ENCODE results near the gene MYT1.

MYT1 gene

DNA sequence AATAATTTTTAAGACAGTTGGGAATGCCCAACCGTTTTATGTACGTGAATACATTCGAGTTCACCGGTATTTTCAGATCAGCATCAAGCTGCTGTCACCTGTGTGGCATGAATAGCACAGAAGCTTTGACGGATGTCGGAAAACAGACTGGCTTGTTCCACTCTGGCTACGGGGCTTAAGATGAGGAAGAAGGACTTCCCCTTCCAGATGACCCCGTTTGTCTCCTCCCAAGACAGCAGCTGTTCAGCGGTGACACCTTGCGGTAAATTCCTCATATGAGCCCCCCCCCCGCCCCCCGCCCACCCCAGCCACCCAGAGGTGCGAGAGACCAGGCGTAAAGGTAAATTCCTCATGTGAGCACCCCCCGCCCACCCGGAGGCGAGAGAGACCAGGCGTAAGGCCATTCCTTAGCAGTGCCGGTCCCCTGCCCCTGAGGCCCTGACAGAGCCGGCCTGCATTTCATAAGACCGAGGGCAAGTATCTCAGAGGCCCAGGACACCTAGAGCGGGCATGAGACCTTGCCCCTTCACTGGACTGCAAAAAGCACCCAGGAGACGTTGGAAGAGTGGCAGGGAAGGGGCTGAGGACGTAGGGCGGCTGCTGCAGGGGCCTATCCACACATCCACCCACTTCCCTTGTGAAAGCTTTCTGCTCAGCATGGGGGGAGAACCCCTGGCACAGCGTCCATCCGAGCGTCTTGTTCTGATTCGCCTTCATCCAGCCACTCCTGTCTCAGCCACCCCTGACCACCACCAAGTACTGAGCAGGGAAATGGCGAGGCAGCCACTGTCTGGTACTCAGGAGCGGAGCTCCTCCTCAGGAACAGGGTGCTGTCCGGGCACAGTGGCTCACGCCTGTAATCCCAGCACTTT is 84.0 kb downstream of the MYT1 start:
- no peak overlapping the region for H3K4me3 ChIP-seq (ENCODE audit: low read depth, low read length)
- TF ChIP-seq, protein P1, sequence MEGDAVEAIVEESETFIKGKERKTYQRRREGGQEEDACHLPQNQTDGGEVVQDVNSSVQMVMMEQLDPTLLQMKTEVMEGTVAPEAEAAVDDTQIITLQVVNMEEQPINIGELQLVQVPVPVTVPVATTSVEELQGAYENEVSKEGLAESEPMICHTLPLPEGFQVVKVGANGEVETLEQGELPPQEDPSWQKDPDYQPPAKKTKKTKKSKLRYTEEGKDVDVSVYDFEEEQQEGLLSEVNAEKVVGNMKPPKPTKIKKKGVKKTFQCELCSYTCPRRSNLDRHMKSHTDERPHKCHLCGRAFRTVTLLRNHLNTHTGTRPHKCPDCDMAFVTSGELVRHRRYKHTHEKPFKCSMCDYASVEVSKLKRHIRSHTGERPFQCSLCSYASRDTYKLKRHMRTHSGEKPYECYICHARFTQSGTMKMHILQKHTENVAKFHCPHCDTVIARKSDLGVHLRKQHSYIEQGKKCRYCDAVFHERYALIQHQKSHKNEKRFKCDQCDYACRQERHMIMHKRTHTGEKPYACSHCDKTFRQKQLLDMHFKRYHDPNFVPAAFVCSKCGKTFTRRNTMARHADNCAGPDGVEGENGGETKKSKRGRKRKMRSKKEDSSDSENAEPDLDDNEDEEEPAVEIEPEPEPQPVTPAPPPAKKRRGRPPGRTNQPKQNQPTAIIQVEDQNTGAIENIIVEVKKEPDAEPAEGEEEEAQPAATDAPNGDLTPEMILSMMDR (IDR thresholded peaks at IDR 0.05; ENCODE audit: low read depth, low read length) = no peak

DNA sequence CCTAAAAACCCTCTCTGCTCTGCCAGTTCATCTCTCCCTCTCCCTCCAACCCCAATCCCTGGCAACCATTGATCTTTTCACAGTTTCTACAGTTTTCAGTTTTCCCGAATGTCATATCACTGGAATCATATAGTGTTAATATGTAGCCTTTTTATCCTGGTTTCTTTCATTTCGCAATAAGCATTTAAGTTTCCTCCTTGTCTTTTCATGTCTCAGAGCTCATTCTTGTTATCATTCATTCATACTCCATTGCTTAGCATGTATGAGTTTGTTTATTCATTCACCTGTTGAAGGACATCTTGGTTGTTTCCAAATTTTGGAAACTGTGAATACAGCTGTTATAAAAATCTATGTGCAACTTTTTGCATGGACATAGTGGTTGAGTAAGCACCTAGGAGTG is 85.8 kb downstream of the MYT1 start:
- H3K4me3 ChIP-seq (ENCODE audit: low read depth, low read length) = no peak overlapping the region
- TF ChIP-seq, protein P1 (IDR thresholded peaks at IDR 0.05; ENCODE audit: low read depth, low read length) = no peak

DNA sequence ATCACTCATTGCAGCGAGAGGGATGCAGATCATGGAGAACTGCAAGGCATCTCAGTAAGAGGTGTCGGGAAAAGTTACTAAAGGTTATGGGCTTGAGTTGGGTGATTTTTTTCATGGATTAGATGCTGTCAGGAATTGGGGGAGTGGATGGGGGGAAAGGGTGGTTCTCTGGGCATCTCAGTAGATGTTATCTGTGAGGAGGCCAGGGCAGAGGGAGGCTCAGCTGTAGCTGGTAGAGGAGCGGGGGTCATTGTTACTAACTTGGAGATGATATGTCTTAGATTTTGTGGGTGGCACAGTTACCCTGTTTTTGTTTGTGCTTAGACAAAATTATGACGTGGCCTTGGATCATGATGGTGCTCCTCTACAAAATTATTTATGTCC is 88.7 kb downstream of the MYT1 start:
- no peak overlapping the region for H3K4me3 ChIP-seq (ENCODE audit: low read depth, low read length)
- TF ChIP-seq, protein P1 (IDR thresholded peaks at IDR 0.05; ENCODE audit: low read depth, low read length) = no peak

DNA sequence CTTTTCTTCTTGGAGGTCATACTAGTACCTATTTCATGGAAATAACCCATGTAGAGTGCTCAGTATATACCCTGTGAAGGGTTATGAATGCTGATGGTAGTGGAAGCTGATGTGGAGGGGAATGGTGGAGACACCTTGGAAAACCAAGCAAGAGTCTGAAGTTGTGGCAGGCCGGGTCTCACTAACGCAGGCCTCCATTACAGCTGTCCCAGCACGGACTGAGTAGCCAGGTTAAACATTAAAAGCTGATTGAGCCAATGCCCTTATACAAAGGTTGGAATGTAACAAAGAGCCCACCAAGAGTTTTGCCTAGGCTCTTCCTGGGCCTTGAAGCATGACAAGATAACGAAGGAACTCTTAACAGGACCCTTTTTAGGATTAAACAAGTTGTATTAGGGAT is 89.2 kb downstream of the MYT1 start:
- no peak overlapping the region for H3K4me3 ChIP-seq (ENCODE audit: low read depth, low read length)
- TF ChIP-seq, protein P1 (IDR thresholded peaks at IDR 0.05; ENCODE audit: low read depth, low read length) = no peak

DNA sequence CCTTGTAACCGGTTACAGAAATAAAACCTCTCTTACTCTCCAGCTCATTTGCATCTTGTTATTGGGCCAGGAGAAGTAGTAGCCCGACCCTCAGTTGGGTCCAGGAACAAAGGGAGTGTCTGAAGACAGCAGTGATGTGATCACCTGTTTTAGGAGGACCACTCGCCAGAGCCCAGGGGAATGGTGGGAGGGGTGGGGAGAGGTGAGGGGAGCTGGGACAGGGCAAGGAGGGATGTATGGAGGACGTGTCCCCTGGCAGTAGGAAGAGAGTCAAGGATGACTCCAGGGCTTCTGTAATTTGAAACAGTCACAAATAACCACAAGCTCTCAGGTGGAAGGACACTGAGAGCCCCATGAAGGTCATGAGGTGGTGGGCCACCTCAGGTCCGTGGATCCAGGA is 89.9 kb downstream of the MYT1 start:
- no peak overlapping the region for H3K4me3 ChIP-seq (ENCODE audit: low read depth, low read length)
- TF ChIP-seq, protein P1 (IDR thresholded peaks at IDR 0.05; ENCODE audit: low read depth, low read length) = no peak

DNA sequence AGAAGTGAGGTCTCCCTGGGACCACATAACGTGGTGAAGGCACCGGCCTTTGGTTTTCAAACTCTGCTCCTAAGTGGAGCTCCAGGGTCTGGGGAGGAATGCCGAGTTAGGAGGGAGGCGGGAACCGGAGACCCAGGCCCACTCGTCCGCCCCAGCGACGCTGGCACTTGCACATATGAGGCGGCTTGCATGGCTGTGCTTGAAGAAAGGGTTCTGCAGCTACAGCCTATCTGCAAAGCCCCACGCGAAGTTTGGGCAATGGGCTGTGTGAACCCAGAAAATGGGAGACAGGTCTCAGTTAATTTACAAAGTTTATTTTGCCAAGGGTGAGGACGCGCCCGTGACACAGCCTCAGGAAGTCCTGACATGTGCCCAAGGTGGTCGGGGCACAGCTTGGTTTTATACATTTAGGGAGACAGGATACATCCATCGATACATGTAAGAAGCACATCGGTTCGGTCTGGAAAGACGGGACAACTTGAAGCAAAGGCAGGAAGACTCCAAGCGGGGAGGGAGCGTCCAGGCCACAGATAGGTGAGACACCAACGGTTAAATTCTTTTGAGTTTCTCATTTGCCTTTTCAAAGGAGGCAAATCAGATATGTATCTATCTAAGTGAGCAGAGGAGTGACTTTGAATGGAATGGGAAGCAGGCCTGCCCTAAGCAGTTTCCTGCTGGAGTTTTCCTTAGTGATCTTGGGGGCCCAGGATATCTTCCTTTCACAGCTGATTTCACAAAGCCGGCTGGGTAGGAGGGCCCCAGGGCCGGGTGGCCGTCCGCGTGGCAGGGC is 90.5 kb downstream of the MYT1 start:
- H3K4me3 ChIP-seq (ENCODE audit: low read depth, low read length) = peak overlapping the region; percentile 81
- TF ChIP-seq, protein P1 (IDR thresholded peaks at IDR 0.05; ENCODE audit: low read depth, low read length) = no peak
